GM18505 (cell line): ENCODE measurements around the gene MYNN.

Experiments
- ATAC-seq: cut with Tn5 transposase; IDR thresholded peaks from one replicate; pipeline ENCODE4 v1.9.1; 2021; ENCODE audit not compliant: unreplicated experiment
- POLR2A ChIP-seq: IDR thresholded peaks from 4 replicates; pipeline ENCODE4 v1.6.1; 2011; ENCODE audit warnings: borderline replicate concordance; ENCODE audit not compliant: insufficient read depth, insufficient read length; ENCODE audit errors: extremely low read depth

Gene MYNN

DNA sequence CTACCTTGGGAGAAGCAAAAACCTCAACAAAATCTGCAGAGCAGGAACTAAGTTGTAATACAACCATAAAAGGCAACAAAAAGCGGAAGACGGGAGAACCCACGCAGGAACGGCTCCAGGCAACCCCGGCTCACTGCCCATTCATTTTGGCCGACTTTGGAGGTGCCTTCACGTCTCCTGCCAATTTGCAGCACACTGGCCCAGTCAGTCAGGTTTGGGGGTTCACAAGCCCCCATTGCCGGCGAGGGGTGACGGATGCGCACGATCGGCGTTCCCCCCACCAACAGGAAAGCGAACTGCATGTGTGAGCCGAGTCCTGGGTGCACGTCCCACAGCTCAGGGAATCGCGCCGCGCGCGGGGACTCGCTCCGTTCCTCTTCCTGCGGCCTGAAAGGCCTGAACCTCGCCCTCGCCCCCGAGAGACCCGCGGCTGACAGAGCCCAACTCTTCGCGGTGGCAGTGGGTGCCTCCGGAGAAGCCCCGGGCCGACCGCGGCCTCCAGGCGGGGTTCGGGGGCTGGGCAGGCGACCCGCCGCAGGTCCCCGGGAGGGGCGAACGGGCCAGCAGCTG is 8.8 kb upstream of the MYNN start:
- ATAC-seq = peak; percentile 39
- TF ChIP-seq POLR2A = peak; percentile 38

DNA sequence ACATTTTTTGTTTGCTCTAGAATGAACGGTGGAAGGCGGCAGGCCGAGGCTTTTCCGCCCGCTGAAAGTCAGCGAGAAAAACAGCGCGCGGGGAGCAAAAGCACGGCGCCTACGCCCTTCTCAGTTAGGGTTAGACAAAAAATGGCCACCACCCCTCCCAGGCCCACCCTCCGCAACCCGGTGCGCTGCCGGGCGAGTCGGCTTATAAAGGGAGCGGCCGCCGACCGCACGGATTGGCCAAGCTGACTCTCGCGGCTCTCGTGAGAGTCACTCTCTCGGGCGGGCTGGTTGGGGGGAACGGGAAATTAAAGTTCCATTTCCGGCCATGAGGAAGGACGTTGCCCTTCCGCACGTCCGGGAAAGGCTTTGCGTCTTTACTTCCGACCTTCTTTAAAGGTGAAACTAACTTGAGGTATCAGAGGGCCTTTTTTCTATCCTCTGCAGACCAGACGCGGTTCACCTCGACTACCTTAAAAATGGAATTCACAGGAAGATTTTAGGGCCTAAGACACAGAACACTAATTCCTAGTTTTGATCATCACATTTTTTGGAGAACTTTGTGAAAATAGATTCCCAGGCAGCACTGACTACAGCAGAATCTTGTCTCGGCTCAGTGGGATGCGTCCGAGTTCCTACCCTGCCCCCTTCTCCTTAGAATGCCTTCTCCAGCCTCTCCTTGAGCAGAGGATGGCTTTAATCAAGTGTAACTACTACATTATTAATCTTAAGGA is 8.1 kb upstream of the MYNN start, which contains the start of gene TERC:
Gene TERC (minus strand): TSS at position 179 of the 731 bp plus-strand sequence.
- peak; percentile 76 for ATAC-seq
- peak; percentile 92 for TF ChIP-seq POLR2A

DNA sequence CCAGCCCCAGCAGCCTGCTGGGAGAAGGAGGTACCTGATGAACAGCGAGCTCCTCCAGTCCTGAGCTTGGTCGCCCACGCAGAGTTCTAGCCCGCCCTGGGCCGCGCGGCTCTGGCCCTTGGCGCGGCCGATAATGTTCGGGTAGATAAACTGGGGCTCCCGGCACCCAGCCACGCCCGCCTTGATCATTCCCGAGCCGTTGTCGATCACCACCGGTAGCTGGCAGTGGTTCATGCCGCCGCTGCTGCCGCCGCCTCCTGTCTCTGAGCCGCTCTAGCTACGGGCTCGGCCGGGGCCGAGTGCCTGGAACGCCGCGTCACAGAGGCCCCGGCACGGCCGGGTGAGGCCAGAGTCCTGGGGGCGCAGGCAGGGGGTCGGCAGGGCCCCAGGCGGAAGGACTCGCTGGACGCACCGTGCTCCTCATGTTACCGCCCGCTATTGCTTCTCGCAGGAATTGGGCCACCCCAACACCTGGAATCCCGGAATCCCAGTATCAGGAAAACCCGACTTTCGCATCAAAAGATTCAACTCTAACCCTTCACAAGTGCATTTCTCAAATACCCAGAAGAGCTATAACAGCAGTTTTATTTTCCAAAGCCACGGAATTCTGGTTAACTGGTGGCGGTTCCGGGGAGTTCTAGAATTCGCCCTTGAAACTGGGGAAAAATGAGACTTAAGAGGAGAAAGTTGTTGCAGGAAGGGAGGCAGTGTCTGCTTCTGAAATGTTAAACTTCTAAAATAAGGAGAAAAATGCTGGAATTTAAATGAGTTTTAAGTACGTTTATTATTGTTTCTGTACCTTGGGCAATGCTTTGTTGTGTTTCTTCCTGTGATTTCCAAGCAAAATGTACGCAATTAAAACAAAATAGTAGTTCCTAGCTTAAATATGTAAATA is 3.7 kb upstream of the MYNN start, which contains the start of gene ACTRT3:
Gene ACTRT3 (minus strand): TSS at position 275 of the 895 bp plus-strand sequence. CDS start 41 bp downstream, at position 234.
- peak; percentile 30 for ATAC-seq
- peak; percentile 63 for TF ChIP-seq POLR2A

DNA sequence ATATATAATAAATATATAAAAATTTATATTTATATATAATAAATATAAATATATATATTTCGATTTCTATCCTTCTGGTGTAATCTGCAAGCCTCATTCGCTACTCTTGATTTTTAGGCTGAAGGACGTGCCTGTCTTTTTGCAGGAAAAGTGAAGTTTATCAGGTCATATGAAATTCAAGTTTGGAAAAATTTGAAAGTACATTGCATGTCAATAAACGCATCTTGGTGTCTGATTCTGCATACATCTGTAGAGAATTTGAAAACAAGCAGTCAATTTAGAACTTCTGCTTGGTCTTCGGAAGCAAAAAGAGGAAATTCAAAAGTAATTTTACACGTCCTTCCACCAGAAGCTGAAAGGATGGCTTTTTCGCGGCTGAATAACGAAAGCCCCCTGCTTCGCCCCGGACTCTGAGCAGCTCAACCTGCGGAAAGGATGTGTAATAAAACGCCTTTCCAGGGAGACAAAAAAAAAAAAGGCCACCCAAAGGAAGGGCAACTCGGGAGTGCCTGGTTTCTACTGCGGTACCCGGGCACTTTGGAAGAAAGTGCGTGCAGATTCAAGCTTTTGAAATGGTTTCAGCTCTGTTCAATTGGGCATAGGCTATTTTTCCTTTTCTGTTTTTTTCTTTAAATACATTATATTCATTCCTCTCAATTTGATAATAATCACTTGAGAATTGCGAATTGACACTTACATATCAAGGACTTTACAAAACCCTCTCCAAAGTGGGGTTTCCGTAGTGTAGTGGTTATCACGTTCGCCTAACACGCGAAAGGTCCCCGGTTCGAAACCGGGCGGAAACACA is 1.5 kb upstream of the MYNN start:
- peak; percentile 13 for ATAC-seq
- no peak for TF ChIP-seq POLR2A

DNA sequence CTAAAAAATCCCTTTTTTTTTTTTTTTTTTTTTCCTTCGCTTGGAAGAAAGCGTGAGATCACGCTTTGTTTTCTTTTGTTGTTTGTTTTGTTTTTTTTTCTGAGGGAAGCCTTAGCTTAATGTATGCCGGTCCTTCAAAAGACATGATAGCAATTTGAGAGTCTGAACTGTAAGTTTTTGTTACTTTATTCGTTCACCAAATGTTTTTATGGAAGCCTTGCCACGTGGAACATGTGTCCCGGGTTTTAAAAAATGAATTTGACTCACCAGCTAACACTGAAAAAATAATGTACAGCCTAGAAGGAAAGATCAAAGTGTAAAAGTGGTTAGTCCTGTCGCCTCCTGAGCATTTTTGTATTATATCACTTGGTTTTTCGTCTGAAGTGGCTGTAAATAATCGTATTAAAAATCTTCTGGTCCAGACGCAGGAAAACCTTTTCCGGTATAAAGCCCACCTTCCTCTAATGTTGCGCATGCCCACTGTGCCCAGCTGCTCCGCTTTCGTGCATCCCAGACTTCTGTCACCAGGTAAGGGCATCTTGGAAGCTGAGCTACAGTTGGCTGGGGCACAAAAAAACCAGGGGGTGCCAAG is 795 bp upstream of the MYNN start:
- peak; percentile 11 for ATAC-seq
- no peak for TF ChIP-seq POLR2A

DNA sequence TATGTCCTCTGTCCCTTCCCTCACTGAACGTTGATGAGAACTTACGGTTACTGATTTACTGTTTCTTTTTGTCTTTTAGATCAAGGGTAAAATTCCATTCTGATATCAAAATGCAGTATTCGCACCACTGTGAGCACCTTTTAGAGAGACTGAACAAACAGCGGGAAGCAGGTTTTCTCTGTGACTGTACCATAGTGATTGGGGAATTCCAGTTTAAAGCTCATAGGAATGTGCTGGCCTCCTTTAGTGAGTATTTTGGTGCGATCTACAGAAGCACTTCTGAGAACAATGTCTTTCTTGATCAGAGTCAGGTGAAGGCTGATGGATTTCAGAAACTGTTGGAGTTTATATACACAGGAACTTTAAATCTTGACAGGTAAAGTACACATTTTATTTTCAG is 990 bp downstream of the MYNN start:
- ATAC-seq = no peak
- TF ChIP-seq POLR2A = no peak

DNA sequence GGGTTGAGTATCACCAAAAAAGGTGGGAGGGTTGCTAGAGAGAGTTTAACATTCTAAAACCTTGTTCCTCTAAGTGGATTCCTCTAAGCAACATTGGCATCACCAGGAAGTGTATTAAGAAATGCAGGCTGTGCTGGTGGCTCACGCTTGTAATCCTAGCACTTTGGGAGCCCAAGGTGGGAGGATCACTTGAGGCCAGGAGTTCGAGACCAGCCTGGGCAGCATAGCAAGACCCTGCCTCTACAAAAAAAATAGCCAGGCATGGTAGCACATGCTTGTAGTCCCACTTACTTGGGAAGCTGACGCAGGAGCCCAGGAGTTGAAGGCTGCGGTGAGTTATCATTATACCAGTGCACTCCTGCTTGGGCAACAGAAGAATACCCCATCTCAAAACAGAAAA is 4.6 kb downstream of the MYNN start:
- no peak for ATAC-seq
- TF ChIP-seq POLR2A = no peak

DNA sequence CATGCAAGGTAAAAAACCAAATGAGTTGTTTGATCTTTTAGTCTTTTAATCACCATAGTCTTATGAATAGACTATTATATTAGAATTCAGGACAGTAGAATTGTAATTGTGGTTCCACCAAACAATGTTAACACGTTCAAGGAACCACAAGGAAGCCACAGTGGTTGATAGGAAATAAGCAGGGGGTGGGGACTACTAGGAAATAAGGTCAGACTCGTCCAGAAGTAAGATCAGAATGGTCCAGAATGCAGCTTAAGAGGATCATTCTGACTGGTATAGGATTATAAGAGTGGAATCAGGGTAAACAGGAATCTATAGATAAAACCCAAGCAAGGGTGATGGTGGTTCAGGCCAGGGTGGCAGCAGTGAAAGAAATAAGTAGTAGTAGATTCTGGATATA is 7.5 kb downstream of the MYNN start:
- ATAC-seq = no peak
- TF ChIP-seq POLR2A = no peak

DNA sequence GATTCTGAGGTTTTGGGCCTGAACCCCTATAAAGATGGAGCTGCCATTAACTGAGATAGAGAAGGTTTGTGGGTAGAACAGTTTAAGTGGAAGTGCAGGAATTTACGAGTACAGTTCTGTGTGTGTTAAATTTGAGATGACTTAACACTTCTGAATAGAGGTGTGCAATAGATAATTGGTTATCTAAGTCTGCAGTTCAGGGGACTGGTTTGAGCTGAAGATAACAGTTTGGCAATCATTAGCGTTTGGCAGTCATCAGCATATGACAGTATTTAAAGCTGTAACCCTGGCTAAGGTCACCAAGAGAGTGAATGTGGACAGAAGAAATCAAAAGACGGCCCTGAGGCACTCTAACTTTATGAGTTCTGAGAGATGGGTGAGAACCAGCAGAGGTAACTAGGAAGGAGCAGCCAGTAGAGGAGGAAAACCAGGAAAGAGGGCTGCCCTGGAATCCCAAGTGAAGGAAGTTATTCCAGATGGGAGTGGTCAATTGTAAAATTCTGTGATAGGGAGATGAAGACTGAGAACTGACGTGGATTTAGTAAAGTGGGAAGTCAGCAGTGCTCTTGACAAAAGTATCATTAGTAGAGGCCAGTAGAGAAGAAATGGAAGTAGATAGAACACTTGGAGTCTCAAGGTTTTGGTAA is 8.1 kb downstream of the MYNN start:
- no peak for TF ChIP-seq POLR2A
- no peak for ATAC-seq

DNA sequence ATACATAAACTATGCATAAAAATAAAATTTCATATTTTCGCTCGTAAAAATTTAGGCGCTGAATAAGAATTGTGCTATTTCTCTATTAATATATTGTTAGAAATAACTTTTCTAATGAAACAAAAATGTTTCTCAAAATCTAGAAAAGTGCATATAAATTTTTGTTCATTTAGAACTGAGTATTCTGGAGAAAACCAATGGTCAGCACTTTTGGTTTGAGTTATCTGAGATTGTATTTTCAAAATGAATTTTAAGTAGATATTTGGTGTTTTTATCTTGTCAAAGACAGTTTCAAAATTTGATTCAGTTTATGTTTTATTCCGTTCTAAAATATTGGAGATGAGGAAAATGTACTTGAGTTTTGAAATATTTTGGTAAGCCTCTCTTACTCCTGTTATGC is 13.9 kb downstream of the MYNN start:
- ATAC-seq = no peak
- no peak for TF ChIP-seq POLR2A

DNA sequence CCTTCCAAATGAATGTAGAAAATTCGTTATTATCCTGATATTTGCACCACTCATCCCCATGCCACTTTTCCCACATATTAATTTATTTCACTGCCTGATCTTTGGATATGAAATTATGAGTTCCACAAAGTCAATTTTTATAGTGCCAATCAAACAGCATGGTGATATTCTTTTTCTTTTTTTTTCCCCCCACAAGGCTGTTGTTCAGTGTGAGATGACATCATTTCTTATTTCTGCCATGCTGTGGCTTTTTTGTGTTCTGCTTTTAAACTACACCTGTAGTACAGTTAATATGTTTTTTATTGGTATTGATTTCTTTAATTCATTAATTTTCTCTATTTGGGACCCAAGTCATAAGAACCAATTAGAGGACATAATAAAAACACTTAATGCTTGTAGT is 14.6 kb downstream of the MYNN start:
- TF ChIP-seq POLR2A = no peak
- ATAC-seq = no peak

DNA sequence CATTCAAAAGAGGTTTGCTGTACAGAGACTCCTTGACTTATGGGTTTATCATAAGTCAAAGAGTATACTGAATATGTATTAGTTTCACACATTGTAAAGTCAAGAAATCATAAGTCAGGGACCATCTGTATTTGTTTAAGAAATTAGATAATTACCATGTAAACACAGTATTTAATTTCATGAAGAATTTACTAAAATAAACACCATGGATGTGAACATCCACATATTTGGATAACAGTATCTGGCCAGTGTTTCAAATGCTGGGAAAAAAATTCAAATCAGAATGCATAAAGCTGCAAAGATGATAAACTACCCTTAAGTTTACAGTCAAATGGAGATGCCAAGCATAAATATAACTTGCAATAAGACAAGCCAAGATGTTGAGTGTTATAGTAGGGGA is 17.0 kb downstream of the MYNN start:
- no peak for ATAC-seq

More for the DNA sequence above, 17.0 kb downstream of the MYNN start:
- no peak for TF ChIP-seq POLR2A
